Sigmoid colon (tissue), 7 donors: ENCODE measurements around the gene ST3GAL2. TPM values are rescaled to one million over a fixed set of nuclear protein-coding genes. Genes with fewer than 3 reads are reported as not detected.

Experiments used
- DNase-seq: peaks from one replicate; pipeline ENCODE4 v3.0.0-alpha.2; 2019
- H3K27ac ChIP-seq, 4 donors: fragments of 200-600 bp; sonication (generic); one replicate each; pipeline ENCODE4 v1.5.1; 2016 to 2019; ENCODE audit warnings: mild to moderate bottlenecking in 1 of 4
- H3K27me3 ChIP-seq, 3 donors: fragments of 200-600 bp; sonication (generic); one replicate each; pipeline ENCODE4 v1.5.1; 2019; ENCODE audit warnings: mild to moderate bottlenecking in 1 of 3
- H3K36me3 ChIP-seq, 4 donors: fragments of 200-600 bp; sonication (generic); one replicate each; pipeline ENCODE4 v1.5.1; 2016 to 2019
- H3K4me1 ChIP-seq, 4 donors: fragments of 200-600 bp; sonication (generic); one replicate each; pipeline ENCODE4 v1.5.1; 2017 to 2019
- H3K4me3 ChIP-seq, 4 donors: fragments of 200-600 bp; sonication (generic); one replicate each; pipeline ENCODE4 v1.5.1; 2017 to 2019; ENCODE audit warnings: mild to moderate bottlenecking in 2 of 4, moderate library complexity in 1 of 4
- H3K9me3 ChIP-seq, 4 donors: fragments of 200-600 bp in 3 of 4; sonication (generic) in 3 of 4; one replicate each; pipeline versions ENCODE4 v1.5.1 to v1.6.1; 2013 to 2019
- EP300 ChIP-seq, 4 donors: sonication (generic); formaldehyde crosslinking; IDR thresholded peaks; one replicate each; pipeline ENCODE4 v1.6.1; 2017; ENCODE audit warnings: antibody characterized with exemption in 4 of 4
- POLR2AphosphoS5 ChIP-seq, 4 donors: sonication (generic); formaldehyde crosslinking; IDR thresholded peaks; one replicate each; pipeline ENCODE4 v1.6.1; 2017; ENCODE audit warnings: antibody characterized with exemption in 4 of 4
- WGBS, 2 donors: extraction: QIAGEN DNeasy Blood & Tissue Kit; methylation state at CpG; one replicate each; pipeline ENCODE4 v1.1.7; 2013; 5-methylcytosine and 5-hydroxymethylcytosine counted together
- intact Hi-C: fragments of 100-400 bp; cut with DNase I; formaldehyde crosslinking; loops from one replicate; pipeline ENCODE4 v1.15.1; 2023
- polyA plus RNA-seq, 3 donors: library from polyadenylated mRNA; stranded (reverse); fragments of 200-250 nt; gene quantifications; one replicate each; pipeline ENCODE4 v1.2.3, GENCODE V29; 2013
- small RNA-seq, 3 donors: library from RNA; depleted of rRNA; stranded (forward); fragments of <200 nt; gene quantifications; one replicate each; pipeline ENCODE3, GENCODE V24; 2016
- total RNA-seq, 4 donors: library from RNA; depleted of rRNA; stranded (reverse); fragments of >200 nt; gene quantifications; one replicate each; pipeline ENCODE4 v1.1.0, GENCODE V29; 2016
- TF ChIP-seq, protein P1 (sequence below), 4 experiments: fragments of 450-650 bp in 3 of 4; fragments of 200-600 bp in 1 of 4; IDR thresholded peaks; one replicate each; pipeline ENCODE4 v1.5.1; 2016 to 2019; ENCODE audit warnings: antibody characterized with exemption in 4 of 4, mild to moderate bottlenecking in 3 of 4, moderate library complexity in 2 of 4
- donor health status: healthy with polysubstance abuse.
- donor health status: Bipolar disorder and iron deficiency.
- donor health status: healthy.

The ST3GAL2 gene
- total and polyA plus RNA-seq, 7 donors: 2.3 to 21.3 (median 14.0) TPM

- Histone ChIP-seq H3K4me3 (no peak overlapping the region), H3K27ac (no peak overlapping the region), H3K9me3 (no peaks in the 10 kb centered on the region), H3K27me3 (no peaks in the 10 kb centered on the region), H3K36me3 (peaks cover 23 to 88% (median 30%) of the 10 kb centered on the region in 4 donors), H3K4me1 (no peaks in the 10 kb centered on the region)
- TF ChIP-seq, protein P1, sequence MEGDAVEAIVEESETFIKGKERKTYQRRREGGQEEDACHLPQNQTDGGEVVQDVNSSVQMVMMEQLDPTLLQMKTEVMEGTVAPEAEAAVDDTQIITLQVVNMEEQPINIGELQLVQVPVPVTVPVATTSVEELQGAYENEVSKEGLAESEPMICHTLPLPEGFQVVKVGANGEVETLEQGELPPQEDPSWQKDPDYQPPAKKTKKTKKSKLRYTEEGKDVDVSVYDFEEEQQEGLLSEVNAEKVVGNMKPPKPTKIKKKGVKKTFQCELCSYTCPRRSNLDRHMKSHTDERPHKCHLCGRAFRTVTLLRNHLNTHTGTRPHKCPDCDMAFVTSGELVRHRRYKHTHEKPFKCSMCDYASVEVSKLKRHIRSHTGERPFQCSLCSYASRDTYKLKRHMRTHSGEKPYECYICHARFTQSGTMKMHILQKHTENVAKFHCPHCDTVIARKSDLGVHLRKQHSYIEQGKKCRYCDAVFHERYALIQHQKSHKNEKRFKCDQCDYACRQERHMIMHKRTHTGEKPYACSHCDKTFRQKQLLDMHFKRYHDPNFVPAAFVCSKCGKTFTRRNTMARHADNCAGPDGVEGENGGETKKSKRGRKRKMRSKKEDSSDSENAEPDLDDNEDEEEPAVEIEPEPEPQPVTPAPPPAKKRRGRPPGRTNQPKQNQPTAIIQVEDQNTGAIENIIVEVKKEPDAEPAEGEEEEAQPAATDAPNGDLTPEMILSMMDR (IDR thresholded peaks at IDR 0.05): no peak
- no peak for TF ChIP-seq EP300 (IDR thresholded peaks at IDR 0.05)
- no peak for TF ChIP-seq POLR2AphosphoS5 (IDR thresholded peaks at IDR 0.05)
- no peak for DNase-seq
- intact Hi-C loops: no loop called here
- WGBS, 2 donors: 96 to 97% methylated on average over 1 of the region's 1 CpG
Measured at GRCh38 chr16:70331091-70331490, 107.8 kb downstream of the ST3GAL2 start.

Small RNA genes lying within 50 kb of the gene (small RNA-seq; reads per million reads assigned to genes)
- gene RNU6-23P: 0 reads per million in 3 donors
- gene RPS27P26: 0 reads per million in 3 donors

Other genes starting within 250 kb of the ST3GAL2 start
- 10 to 100 TPM; 13.5 to 24.7 (median 14.1) TPM for gene EXOSC6, start 187.2 kb downstream of the ST3GAL2 start, total RNA-seq
- gene EXOSC6, start 187.2 kb downstream of the ST3GAL2 start, polyA plus RNA-seq: 10 to 100 TPM in 1 of 3 donors, 1 to 10 TPM in 2; 5.4 to 12.4 (median 5.8) TPM
- 10 to 100 TPM; 58.1 to 80.0 (median 61.9) TPM for gene AARS1, start 149.6 kb downstream of the ST3GAL2 start, total RNA-seq
- 10 to 100 TPM; 19.8 to 45.8 (median 21.5) TPM for gene AARS1, start 149.6 kb downstream of the ST3GAL2 start, polyA plus RNA-seq
- 10 to 100 TPM; 16.6 to 27.1 (median 24.6) TPM for gene DDX19B, start 139.9 kb downstream of the ST3GAL2 start, total RNA-seq
- 10 to 100 TPM; 21.7 to 34.2 (median 23.4) TPM for gene DDX19B, start 139.9 kb downstream of the ST3GAL2 start, polyA plus RNA-seq
- 10 to 100 TPM; 33.9 to 41.3 (median 37.9) TPM for gene DDX19A, start 92.2 kb downstream of the ST3GAL2 start, total RNA-seq
- 10 to 100 TPM; 12.0 to 24.4 (median 14.4) TPM for gene DDX19A, start 92.2 kb downstream of the ST3GAL2 start, polyA plus RNA-seq
- 10 to 100 TPM in 3 of 4 donors, 1 to 10 TPM in 1; 7.8 to 13.3 (median 12.2) TPM for gene FCSK, start 15.5 kb upstream of the ST3GAL2 start, total RNA-seq
- gene FCSK, start 15.5 kb upstream of the ST3GAL2 start, polyA plus RNA-seq: 10 to 100 TPM in 2 of 3 donors, 1 to 10 TPM in 1; 7.6 to 19.1 (median 14.4) TPM
- 10 to 100 TPM; 25.2 to 44.3 (median 31.9) TPM for gene COG4, start 84.5 kb upstream of the ST3GAL2 start, total RNA-seq
- gene COG4, start 84.5 kb upstream of the ST3GAL2 start, polyA plus RNA-seq: 10 to 100 TPM; 31.2 to 51.0 (median 39.5) TPM
- gene SF3B3, start 84.7 kb upstream of the ST3GAL2 start, total RNA-seq: 10 to 100 TPM; 41.9 to 71.5 (median 59.5) TPM
- 10 to 100 TPM; 23.8 to 98.5 (median 30.6) TPM for gene SF3B3, start 84.7 kb upstream of the ST3GAL2 start, polyA plus RNA-seq
- 1 to 10 TPM in 3 of 4 donors, not detected in 1; 3.6 to 5.4 (median 4.6) TPM for gene IL34, start 207.5 kb upstream of the ST3GAL2 start, total RNA-seq
- 1 to 10 TPM in 2 of 3 donors, not detected in 1; 1.8 to 5.5 TPM for gene IL34, start 207.5 kb upstream of the ST3GAL2 start, polyA plus RNA-seq
- gene MTSS2, start 247.0 kb upstream of the ST3GAL2 start, total RNA-seq: 10 to 100 TPM; 36.4 to 100.0 (median 60.7) TPM
- gene MTSS2, start 247.0 kb upstream of the ST3GAL2 start, polyA plus RNA-seq: 10 to 100 TPM in 2 of 3 donors, 1 to 10 TPM in 1; 5.4 to 28.2 (median 10.9) TPM